Astrocyte (in vitro differentiated cells and primary cell): ENCODE measurements around the gene CD22. TPM values are rescaled to one million over a fixed set of nuclear protein-coding genes. Genes with fewer than 3 reads are reported as not detected.

Experiments used
- DNase-seq: peaks from one replicate; pipeline ENCODE4 v3.0.0-alpha.2; 2010; ENCODE audit warnings: low read depth
- FAIRE-seq: peaks from 2 replicates; lab custom pipeline; 2011; peaks lifted over from hg19 to GRCh38; lab: Jason Lieb, UNC
- H2AFZ ChIP-seq: 2 replicates; pipeline ENCODE4 v1.6.0; 2012; ENCODE audit warnings: low read depth, low read length, inconsistent platforms
- H3K27ac ChIP-seq: 2 replicates; pipeline ENCODE4 v1.5.1; 2011; ENCODE audit warnings: low read depth, low read length, inconsistent platforms
- H3K27me3 ChIP-seq: 2 replicates; pipeline ENCODE4 v1.6.0; 2011; ENCODE audit warnings: low read length, inconsistent platforms; ENCODE audit not compliant: insufficient read depth
- H3K36me3 ChIP-seq: 2 replicates; pipeline ENCODE4 v1.5.1; 2011; ENCODE audit warnings: low read length, inconsistent platforms; ENCODE audit not compliant: insufficient read depth
- H3K4me1 ChIP-seq: 2 replicates; pipeline ENCODE4 v1.5.1; 2011; ENCODE audit warnings: low read length, inconsistent platforms; ENCODE audit not compliant: insufficient read depth
- H3K4me2 ChIP-seq: 2 replicates; pipeline ENCODE4 v1.6.0; 2012; ENCODE audit warnings: low read length, inconsistent platforms
- H3K4me3 ChIP-seq: 2 replicates; pipeline ENCODE4 v1.5.1; 2011; ENCODE audit warnings: low read depth, mild to moderate bottlenecking, low read length, inconsistent platforms; ENCODE audit not compliant: insufficient read depth
- H3K79me2 ChIP-seq: 2 replicates; pipeline ENCODE4 v1.6.0; 2012; ENCODE audit warnings: mild to moderate bottlenecking, low read length, inconsistent platforms; ENCODE audit not compliant: insufficient read depth
- H3K9ac ChIP-seq: 2 replicates; pipeline ENCODE4 v1.6.0; 2012; ENCODE audit warnings: mild to moderate bottlenecking, low read length, inconsistent platforms
- H3K9me3 ChIP-seq: 2 replicates; pipeline ENCODE4 v1.5.1; 2012; ENCODE audit warnings: low read depth, mild to moderate bottlenecking, low read length, inconsistent platforms; ENCODE audit not compliant: insufficient read depth
- H4K20me1 ChIP-seq: 2 replicates; pipeline ENCODE4 v1.6.0; 2012; ENCODE audit warnings: low read length, inconsistent platforms; ENCODE audit not compliant: insufficient read depth
- H3K27ac Mint-ChIP-seq: one replicate; pipeline ENCODE4 v1.8.0; 2021; ENCODE audit warnings: mild to moderate bottlenecking, mixed read lengths; ENCODE audit not compliant: unreplicated experiment
- H3K27me3 Mint-ChIP-seq: one replicate; pipeline ENCODE4 v1.8.0; 2021; ENCODE audit warnings: low read depth, mixed read lengths; ENCODE audit not compliant: unreplicated experiment
- H3K36me3 Mint-ChIP-seq: one replicate; pipeline ENCODE4 v1.8.0; 2021; ENCODE audit warnings: low read depth, mixed read lengths; ENCODE audit not compliant: unreplicated experiment
- H3K4me1 Mint-ChIP-seq: one replicate; pipeline ENCODE4 v1.8.0; 2021; ENCODE audit warnings: low read depth, mixed read lengths; ENCODE audit not compliant: unreplicated experiment
- H3K4me3 Mint-ChIP-seq: one replicate; pipeline ENCODE4 v1.8.0; 2021; ENCODE audit warnings: mild to moderate bottlenecking, moderate library complexity, mixed read lengths; ENCODE audit not compliant: unreplicated experiment
- H3K9me3 Mint-ChIP-seq: one replicate; pipeline ENCODE4 v1.8.0; 2021; ENCODE audit warnings: mild to moderate bottlenecking, mixed read lengths; ENCODE audit not compliant: unreplicated experiment
- EZH2 ChIP-seq: IDR thresholded peaks from 2 replicates; pipeline ENCODE4 v1.6.1; 2012; ENCODE audit warnings: mild to moderate bottlenecking, low read length, inconsistent platforms; ENCODE audit not compliant: insufficient read depth
- total RNA-seq: library from RNA; stranded (reverse); gene quantifications from 2 replicates; pipeline ENCODE4 v1.2.1, GENCODE V29; 2021
- TF ChIP-seq, protein P1 (sequence below): IDR thresholded peaks from 2 replicates; pipeline ENCODE4 v1.5.1; 2011; ENCODE audit warnings: low read depth, mild to moderate bottlenecking, inconsistent platforms, low read length, moderate library complexity; ENCODE audit not compliant: insufficient read depth

The CD22 gene
- total RNA-seq, 1 donor from 2014 or later: not detected

GRCh38 chr19:35293363-35293739 is 35.6 kb upstream of the CD22 start:
- no peak for FAIRE-seq
- Histone ChIP-seq H4K20me1 (no peaks in the 10 kb centered on the region), H3K4me1 (no peaks in the 10 kb centered on the region), H2AFZ (no peak overlapping the region), H3K27ac (no peak overlapping the region), H3K79me2 (no peaks in the 10 kb centered on the region), H3K9me3 (peaks cover 9% of the 10 kb centered on the region), H3K9ac (no peak overlapping the region), H3K27me3 (peaks cover 3% of the 10 kb centered on the region), H3K4me2 (no peak overlapping the region), H3K36me3 (no peaks in the 10 kb centered on the region), H3K4me3 (no peak overlapping the region)
- H3K4me3 Mint-ChIP-seq: no peak overlapping the region
- TF ChIP-seq EZH2: no peak
- TF ChIP-seq, protein P1, sequence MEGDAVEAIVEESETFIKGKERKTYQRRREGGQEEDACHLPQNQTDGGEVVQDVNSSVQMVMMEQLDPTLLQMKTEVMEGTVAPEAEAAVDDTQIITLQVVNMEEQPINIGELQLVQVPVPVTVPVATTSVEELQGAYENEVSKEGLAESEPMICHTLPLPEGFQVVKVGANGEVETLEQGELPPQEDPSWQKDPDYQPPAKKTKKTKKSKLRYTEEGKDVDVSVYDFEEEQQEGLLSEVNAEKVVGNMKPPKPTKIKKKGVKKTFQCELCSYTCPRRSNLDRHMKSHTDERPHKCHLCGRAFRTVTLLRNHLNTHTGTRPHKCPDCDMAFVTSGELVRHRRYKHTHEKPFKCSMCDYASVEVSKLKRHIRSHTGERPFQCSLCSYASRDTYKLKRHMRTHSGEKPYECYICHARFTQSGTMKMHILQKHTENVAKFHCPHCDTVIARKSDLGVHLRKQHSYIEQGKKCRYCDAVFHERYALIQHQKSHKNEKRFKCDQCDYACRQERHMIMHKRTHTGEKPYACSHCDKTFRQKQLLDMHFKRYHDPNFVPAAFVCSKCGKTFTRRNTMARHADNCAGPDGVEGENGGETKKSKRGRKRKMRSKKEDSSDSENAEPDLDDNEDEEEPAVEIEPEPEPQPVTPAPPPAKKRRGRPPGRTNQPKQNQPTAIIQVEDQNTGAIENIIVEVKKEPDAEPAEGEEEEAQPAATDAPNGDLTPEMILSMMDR: no peak
- H3K4me1 Mint-ChIP-seq: no peaks in the 10 kb centered on the region
- no peak for DNase-seq
- no peak overlapping the region for H3K27ac Mint-ChIP-seq
- H3K9me3 Mint-ChIP-seq: no peaks in the 10 kb centered on the region
- H3K36me3 Mint-ChIP-seq: no peaks in the 10 kb centered on the region
- peaks cover 22% of the 10 kb centered on the region for H3K27me3 Mint-ChIP-seq

DNA sequence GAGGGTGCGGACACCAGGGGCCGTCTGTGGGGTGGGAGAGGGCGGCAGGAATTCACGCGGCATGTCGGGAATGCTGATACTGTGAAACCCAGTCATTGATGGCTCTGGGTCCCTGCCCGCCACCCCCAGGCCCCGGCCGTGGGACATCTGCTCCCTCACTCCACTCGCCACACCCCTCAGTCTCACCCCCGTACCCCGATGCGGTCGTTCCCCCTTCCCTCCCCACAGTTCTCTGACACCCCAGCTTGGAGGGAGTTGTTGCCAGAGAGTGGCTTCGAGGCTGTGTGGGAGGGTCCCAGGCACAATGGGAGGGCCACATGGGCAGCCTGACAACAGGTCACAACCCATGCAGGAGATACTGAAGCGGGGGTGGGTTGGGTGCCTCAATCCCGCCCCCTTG is 35.2 kb upstream of the CD22 start:
- Mint-ChIP-seq H3K27ac (no peak overlapping the region), H3K36me3 (no peaks in the 10 kb centered on the region), H3K9me3 (no peaks in the 10 kb centered on the region), H3K4me1 (no peaks in the 10 kb centered on the region), H3K4me3 (no peak overlapping the region), H3K27me3 (peaks cover 20% of the 10 kb centered on the region)
- FAIRE-seq: no peak
- Histone ChIP-seq H2AFZ (no peak overlapping the region), H3K4me1 (no peaks in the 10 kb centered on the region), H3K9ac (no peak overlapping the region), H3K9me3 (peaks cover 9% of the 10 kb centered on the region), H3K27ac (no peak overlapping the region), H4K20me1 (no peaks in the 10 kb centered on the region), H3K36me3 (no peaks in the 10 kb centered on the region), H3K79me2 (no peaks in the 10 kb centered on the region), H3K27me3 (peaks cover 3% of the 10 kb centered on the region), H3K4me2 (no peak overlapping the region), H3K4me3 (no peak overlapping the region)
- DNase-seq: no peak
- TF ChIP-seq EZH2: no peak
- TF ChIP-seq, protein P1: no peak

DNA sequence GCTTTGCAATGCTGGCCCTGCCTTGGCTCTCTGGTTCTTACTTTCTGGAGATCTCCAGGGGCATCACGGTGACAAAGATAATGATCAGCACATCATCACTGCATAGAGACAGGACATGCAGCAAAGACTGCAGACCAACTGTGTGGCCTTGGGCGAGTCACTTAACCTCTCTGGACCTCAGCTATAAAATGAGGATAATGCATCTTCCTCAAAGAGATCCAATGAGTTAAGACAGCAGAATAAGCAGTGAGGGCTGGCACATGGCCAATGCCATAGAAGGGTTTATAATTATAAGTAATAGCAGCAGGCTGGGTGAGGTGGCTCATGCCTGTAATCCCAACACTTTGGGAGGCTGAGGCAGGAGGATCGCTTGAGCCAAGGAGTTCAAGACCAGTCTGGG is 34.7 kb upstream of the CD22 start:
- peaks cover 3% of the 10 kb centered on the region for H3K27me3 ChIP-seq
- H3K4me3 ChIP-seq: no peak overlapping the region
- H3K4me1 Mint-ChIP-seq: no peaks in the 10 kb centered on the region
- H2AFZ ChIP-seq: no peak overlapping the region
- no peaks in the 10 kb centered on the region for H3K36me3 ChIP-seq
- peaks cover 9% of the 10 kb centered on the region for H3K9me3 ChIP-seq
- FAIRE-seq (no peak), DNase-seq (no peak)
- no peak overlapping the region for H3K27ac ChIP-seq
- no peak overlapping the region for H3K4me3 Mint-ChIP-seq
- TF ChIP-seq, protein P1: no peak
- TF ChIP-seq EZH2: no peak
- no peaks in the 10 kb centered on the region for H3K79me2 ChIP-seq
- no peak overlapping the region for H3K4me2 ChIP-seq
- H3K9me3 Mint-ChIP-seq: no peaks in the 10 kb centered on the region
- peaks cover 18% of the 10 kb centered on the region for H3K27me3 Mint-ChIP-seq
- H3K9ac ChIP-seq: no peak overlapping the region
- no peak overlapping the region for H3K27ac Mint-ChIP-seq
- H3K36me3 Mint-ChIP-seq: no peaks in the 10 kb centered on the region
- no peaks in the 10 kb centered on the region for H4K20me1 ChIP-seq
- H3K4me1 ChIP-seq: no peaks in the 10 kb centered on the region
